CD8-positive, alpha-beta memory T cell (primary cell): ENCODE data around the gene AREL1. TPM values are rescaled to one million over a fixed set of nuclear protein-coding genes. Genes with fewer than 3 reads are reported as not detected.

ENCODE experiments used
- CTCF ChIA-PET: fragments of 350-600 bp; sonication (Branson Sonifier 250); formaldehyde crosslinking; loops from one replicate; lab custom pipeline; 2021; ENCODE audit warnings: antibody characterized with exemption; lab: Charles Lee
- POLR2A ChIA-PET: fragments of 350-600 bp; sonication (Branson Sonifier 250); formaldehyde crosslinking; loops from one replicate; lab custom pipeline; 2021; ENCODE audit warnings: antibody characterized with exemption; lab: Charles Lee
- DNase-seq, 5 donors: peaks; one replicate each; pipeline versions ENCODE4 v3.0.0 to v3.0.0-alpha.2; 2020 to 2022; ENCODE audit warnings: mixed read lengths in 1 of 5
- H3K27ac ChIP-seq: one replicate; pipeline ENCODE4 v1.7.0; 2013; ENCODE audit warnings: low read depth, mild to moderate bottlenecking, low read length, moderate library complexity
- H3K27me3 ChIP-seq: 2 replicates; pipeline ENCODE4 v1.7.0; 2013; ENCODE audit warnings: low read length, mild to moderate bottlenecking; ENCODE audit not compliant: insufficient read depth, poor library complexity, severe bottlenecking
- H3K36me3 ChIP-seq: 2 replicates; pipeline ENCODE4 v1.7.0; 2013; ENCODE audit warnings: mild to moderate bottlenecking, low read length, moderate library complexity; ENCODE audit not compliant: insufficient read depth
- H3K4me1 ChIP-seq: 2 replicates; pipeline ENCODE4 v1.7.0; 2013; ENCODE audit warnings: mild to moderate bottlenecking, low read length, moderate library complexity; ENCODE audit not compliant: insufficient read depth
- H3K4me3 ChIP-seq: 2 replicates; pipeline ENCODE4 v1.7.0; 2013; ENCODE audit warnings: mild to moderate bottlenecking, low read length
- H3K9me3 ChIP-seq: 2 replicates; pipeline ENCODE4 v1.7.0; 2013; ENCODE audit warnings: mild to moderate bottlenecking, low read length
- H3K27ac Mint-ChIP-seq, 8 donors: one replicate each; pipeline ENCODE4 v1.8.0; 2020 to 2021; ENCODE audit warnings: mixed read lengths in 8 of 8, mild to moderate bottlenecking in 6 of 8, inconsistent platforms in 3 of 8, moderate library complexity in 3 of 8
- H3K27me3 Mint-ChIP-seq, 2 donors: one replicate each; pipeline ENCODE4 v1.8.0; 2020 to 2021; ENCODE audit warnings: mixed read lengths in 2 of 2, mild to moderate bottlenecking in 1 of 2, moderate library complexity in 1 of 2
- H3K36me3 Mint-ChIP-seq, 3 donors: one replicate each; pipeline ENCODE4 v1.8.0; 2020 to 2021; ENCODE audit warnings: mixed read lengths in 3 of 3, inconsistent platforms in 1 of 3, mild to moderate bottlenecking in 1 of 3
- H3K4me1 Mint-ChIP-seq, 3 donors: one replicate each; pipeline ENCODE4 v1.8.0; 2020 to 2021; ENCODE audit warnings: mixed read lengths in 3 of 3, inconsistent platforms in 1 of 3, mild to moderate bottlenecking in 1 of 3
- H3K4me3 Mint-ChIP-seq, 7 donors: one replicate each; pipeline ENCODE4 v1.8.0; 2020 to 2021; ENCODE audit warnings: mixed read lengths in 7 of 7, mild to moderate bottlenecking in 6 of 7, moderate library complexity in 4 of 7, inconsistent platforms in 2 of 7
- H3K9me3 Mint-ChIP-seq, 5 donors: one replicate each; pipeline ENCODE4 v1.8.0; 2020 to 2022; ENCODE audit warnings: mixed read lengths in 5 of 5, mild to moderate bottlenecking in 3 of 5, moderate library complexity in 2 of 5, inconsistent platforms in 1 of 5
- polyA plus RNA-seq: library from polyadenylated mRNA; unstranded; fragments of 300-500 nt; fragmentation: Illumina TruSeq; gene quantifications from one replicate; pipeline ENCODE4 v1.2.3, GENCODE V29; 2021
- total RNA-seq, 2 experiments: library from RNA; stranded (reverse); gene quantifications; one replicate each; pipeline ENCODE4 v1.2.3, GENCODE V29; 2021

The AREL1 gene
- total and polyA plus RNA-seq, 3 experiments from 2014 or later = 28.6 to 37.7 (median 37.0) TPM

DNA sequence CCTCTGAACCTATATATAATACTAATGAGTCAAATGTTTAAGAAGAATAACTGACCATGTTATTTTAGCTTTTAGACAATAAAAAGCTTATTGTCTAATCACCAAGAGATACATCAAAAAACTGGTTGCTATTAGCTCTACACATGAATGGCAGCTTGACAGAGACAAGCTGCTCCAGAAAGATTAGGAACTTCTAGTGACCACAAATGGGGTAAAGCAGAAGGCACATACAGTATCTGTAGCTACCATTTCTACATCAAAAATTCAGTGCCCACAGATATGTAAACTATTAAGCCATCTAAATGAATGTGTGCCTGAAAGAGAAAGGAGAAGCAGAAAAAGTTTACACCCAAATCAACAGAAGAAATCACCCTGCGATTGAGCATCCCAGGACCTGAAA, 2.4 kb downstream of the AREL1 start:
- ChIA-PET POLR2A (no interaction called here), CTCF (interaction anchor here (1.0 kb wide), 2 partner anchors 97 to 102 kb away, joined by 4 read pairs; no protein-coding TSS in a partner anchor)
- H3K36me3 Mint-ChIP-seq = peaks cover 0 to 18% (median 3%) of the 10 kb centered on the region in 3 donors
- peak overlapping the region in 4 of 8 donors; percentile 8 to 26 (median 16) for H3K27ac Mint-ChIP-seq
- peaks cover 48 to 81% (median 78%) of the 10 kb centered on the region in 3 donors for H3K4me1 Mint-ChIP-seq
- DNase-seq = no peak
- H3K9me3 Mint-ChIP-seq = no peaks in the 10 kb centered on the region
- peak overlapping the region in 6 of 7 donors; percentile 19 to 68 (median 29) for H3K4me3 Mint-ChIP-seq
- H3K36me3 ChIP-seq = peaks cover 3% of the 10 kb centered on the region
- H3K27ac ChIP-seq = no peak overlapping the region
- H3K9me3 ChIP-seq = no peaks in the 10 kb centered on the region
- peaks cover 0 to 2% of the 10 kb centered on the region in 2 donors for H3K27me3 Mint-ChIP-seq
- peaks cover 24% of the 10 kb centered on the region for H3K4me1 ChIP-seq
- no peaks in the 10 kb centered on the region for H3K27me3 ChIP-seq
- H3K4me3 ChIP-seq = no peak overlapping the region

DNA sequence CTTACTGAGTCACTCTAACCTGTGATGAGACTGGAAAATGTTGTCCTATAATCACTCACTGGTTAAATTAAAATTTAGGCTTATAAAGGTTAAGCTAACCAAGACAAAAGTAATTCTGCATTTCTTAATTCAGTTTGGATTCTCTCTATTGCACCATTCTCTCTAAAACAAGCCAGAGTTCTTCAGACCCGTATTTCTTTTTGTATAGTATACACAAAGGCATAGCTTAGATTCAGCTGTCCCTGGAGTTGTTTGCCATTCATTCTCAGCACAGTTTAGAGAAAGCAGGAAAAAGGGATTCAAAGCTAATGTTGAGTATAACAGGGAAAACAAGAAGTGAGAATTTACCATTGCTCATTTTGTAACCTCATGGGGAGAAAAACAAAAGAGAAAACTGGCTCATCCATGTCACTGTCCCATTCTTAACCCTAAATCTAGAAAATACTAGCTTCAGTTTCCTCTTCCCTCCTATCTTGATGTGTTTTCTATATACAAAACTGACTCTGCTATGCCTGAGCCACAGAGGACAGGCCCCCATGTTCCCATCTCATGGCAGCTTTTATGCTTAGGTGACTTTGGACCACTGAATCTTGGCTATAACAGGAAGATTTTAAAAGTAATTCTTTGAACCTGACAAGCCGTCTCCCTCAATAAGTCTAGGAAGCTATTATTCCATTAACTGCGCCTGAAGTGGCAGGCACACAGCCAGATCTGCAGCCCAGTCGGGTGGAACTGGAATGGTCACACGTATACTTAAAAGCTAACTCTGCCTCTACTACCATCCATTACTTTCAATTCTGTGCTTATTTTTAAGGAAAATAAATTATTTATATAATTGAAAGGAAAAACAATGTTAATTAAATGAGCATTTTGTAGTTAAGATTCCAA, 7.0 kb downstream of the AREL1 start:
- H3K9me3 ChIP-seq = no peaks in the 10 kb centered on the region
- no peaks in the 10 kb centered on the region for H3K27me3 Mint-ChIP-seq
- peaks cover 43 to 71% (median 71%) of the 10 kb centered on the region in 3 donors for H3K4me1 Mint-ChIP-seq
- no peak for DNase-seq
- peaks cover 8 to 25% (median 10%) of the 10 kb centered on the region in 3 donors for H3K36me3 Mint-ChIP-seq
- H3K27ac Mint-ChIP-seq = no peak overlapping the region
- H3K27ac ChIP-seq = no peak overlapping the region
- CTCF ChIA-PET = interaction anchor here (0.6 to 2.2 kb wide), 4 partner anchors 57 to 426 kb away, joined by 3 to 12 read pairs (median 4); partner anchors contain the start of gene LTBP2
- peaks cover 0 to 5% (median 2%) of the 10 kb centered on the region in 5 donors for H3K9me3 Mint-ChIP-seq
- POLR2A ChIA-PET = no interaction called here
- H3K27me3 ChIP-seq = no peaks in the 10 kb centered on the region
- peaks cover 4% of the 10 kb centered on the region for H3K4me1 ChIP-seq
- no peaks in the 10 kb centered on the region for H3K36me3 ChIP-seq
- no peak overlapping the region for H3K4me3 ChIP-seq
- no peak overlapping the region for H3K4me3 Mint-ChIP-seq

DNA sequence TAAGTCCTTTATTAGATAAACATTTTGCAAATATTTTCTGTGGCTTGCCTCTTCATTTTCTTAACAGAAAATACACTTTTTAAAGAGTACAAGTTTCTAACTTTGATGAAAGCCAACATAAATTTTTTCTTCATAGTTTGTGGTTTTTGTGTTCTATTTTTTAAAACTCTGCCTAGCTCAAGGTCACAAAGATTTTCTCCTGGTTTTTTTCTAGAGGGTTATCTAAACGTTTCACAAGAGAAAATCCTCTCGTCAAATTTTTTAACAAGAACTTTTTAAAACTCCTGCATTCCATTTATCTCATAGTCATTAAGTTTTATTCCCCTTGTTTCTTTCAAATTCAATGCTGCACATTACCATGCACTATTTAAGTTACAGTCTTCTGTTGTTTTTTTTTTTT, 8.2 kb downstream of the AREL1 start:
- Histone ChIP-seq H3K27me3 (no peaks in the 10 kb centered on the region), H3K4me3 (no peak overlapping the region), H3K9me3 (no peaks in the 10 kb centered on the region), H3K36me3 (no peaks in the 10 kb centered on the region), H3K27ac (no peak overlapping the region), H3K4me1 (peaks cover 4% of the 10 kb centered on the region)
- ChIA-PET POLR2A (no interaction called here), CTCF (interaction anchor here (0.8 to 2.2 kb wide), 2 partner anchors 86 to 96 kb away, joined by 3 to 6 read pairs; no protein-coding TSS in a partner anchor)
- Mint-ChIP-seq H3K9me3 (peaks cover 0 to 5% (median 2%) of the 10 kb centered on the region in 5 donors), H3K27ac (no peak overlapping the region), H3K27me3 (no peaks in the 10 kb centered on the region), H3K4me3 (no peak overlapping the region), H3K36me3 (peaks cover 8 to 34% (median 12%) of the 10 kb centered on the region in 3 donors), H3K4me1 (peaks cover 39 to 69% (median 66%) of the 10 kb centered on the region in 3 donors)
- no peak for DNase-seq

DNA sequence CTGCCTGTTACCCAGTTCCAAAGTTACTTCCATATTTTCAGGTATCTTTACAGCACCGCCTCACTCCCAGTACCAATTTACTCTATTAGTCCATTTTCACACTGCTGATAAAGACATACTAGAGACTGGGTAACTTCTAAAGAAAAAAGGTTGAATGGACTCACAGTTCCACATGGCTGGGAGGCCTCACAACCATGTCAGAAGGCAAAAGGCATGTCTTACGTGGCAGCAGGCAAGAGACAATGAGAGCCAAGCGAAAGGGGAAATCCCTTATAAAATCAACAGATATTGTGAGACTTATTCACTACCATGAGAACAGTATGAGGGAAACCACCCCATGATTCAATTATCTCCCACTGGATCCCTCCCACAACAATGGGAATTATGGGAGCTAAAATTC, 9.8 kb downstream of the AREL1 start:
- ChIA-PET CTCF (interaction anchor here (2.2 kb wide), 1 partner anchor 94 kb away, joined by 6 read pairs; no protein-coding TSS in a partner anchor), POLR2A (no interaction called here)
- H3K36me3 ChIP-seq = no peaks in the 10 kb centered on the region

DNA sequence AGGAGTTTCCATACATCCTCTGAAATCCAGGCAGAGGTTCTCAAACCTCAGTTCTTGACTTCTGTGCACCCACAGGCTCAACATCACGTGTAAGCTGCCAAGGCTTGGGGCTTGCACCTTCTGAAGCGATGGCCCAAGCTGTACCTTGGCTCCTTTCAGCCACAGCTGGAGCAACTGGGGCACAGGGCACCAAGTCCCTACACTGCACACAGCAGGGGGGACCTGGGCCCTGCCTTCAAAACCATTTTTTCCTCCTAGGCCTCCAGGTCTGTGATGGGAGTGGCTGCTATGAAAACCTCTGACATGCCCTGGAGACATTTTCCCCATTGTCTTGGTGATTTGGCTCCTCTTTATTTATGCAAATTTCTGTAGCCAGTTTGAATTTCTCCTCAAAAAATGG, 10.6 kb downstream of the AREL1 start:
- no peak overlapping the region for H3K27ac Mint-ChIP-seq
- peaks cover 0 to 5% (median 2%) of the 10 kb centered on the region in 5 donors for H3K9me3 Mint-ChIP-seq
- no peaks in the 10 kb centered on the region for H3K9me3 ChIP-seq
- peaks cover 8 to 47% (median 19%) of the 10 kb centered on the region in 3 donors for H3K36me3 Mint-ChIP-seq
- no peak overlapping the region for H3K4me3 Mint-ChIP-seq
- H3K27ac ChIP-seq = no peak overlapping the region
- no peaks in the 10 kb centered on the region for H3K36me3 ChIP-seq
- H3K4me1 ChIP-seq = no peaks in the 10 kb centered on the region
- peaks cover 36 to 67% (median 64%) of the 10 kb centered on the region in 3 donors for H3K4me1 Mint-ChIP-seq
- ChIA-PET POLR2A (no interaction called here), CTCF (no interaction called here)
- no peak for DNase-seq
- H3K4me3 ChIP-seq = no peak overlapping the region
- no peaks in the 10 kb centered on the region for H3K27me3 ChIP-seq
- H3K27me3 Mint-ChIP-seq = no peaks in the 10 kb centered on the region

More for the DNA sequence above, 9.8 kb downstream of the AREL1 start:
- no peaks in the 10 kb centered on the region for H3K27me3 Mint-ChIP-seq
- H3K4me3 Mint-ChIP-seq = no peak overlapping the region
- DNase-seq = no peak
- Histone ChIP-seq H3K9me3 (no peaks in the 10 kb centered on the region), H3K4me3 (no peak overlapping the region), H3K27ac (no peak overlapping the region), H3K4me1 (no peaks in the 10 kb centered on the region), H3K27me3 (no peaks in the 10 kb centered on the region)
- H3K9me3 Mint-ChIP-seq = peaks cover 0 to 5% (median 2%) of the 10 kb centered on the region in 5 donors
- H3K36me3 Mint-ChIP-seq = peaks cover 8 to 42% (median 15%) of the 10 kb centered on the region in 3 donors
- H3K27ac Mint-ChIP-seq = no peak overlapping the region
- H3K4me1 Mint-ChIP-seq = peaks cover 34 to 66% (median 62%) of the 10 kb centered on the region in 3 donors

DNA sequence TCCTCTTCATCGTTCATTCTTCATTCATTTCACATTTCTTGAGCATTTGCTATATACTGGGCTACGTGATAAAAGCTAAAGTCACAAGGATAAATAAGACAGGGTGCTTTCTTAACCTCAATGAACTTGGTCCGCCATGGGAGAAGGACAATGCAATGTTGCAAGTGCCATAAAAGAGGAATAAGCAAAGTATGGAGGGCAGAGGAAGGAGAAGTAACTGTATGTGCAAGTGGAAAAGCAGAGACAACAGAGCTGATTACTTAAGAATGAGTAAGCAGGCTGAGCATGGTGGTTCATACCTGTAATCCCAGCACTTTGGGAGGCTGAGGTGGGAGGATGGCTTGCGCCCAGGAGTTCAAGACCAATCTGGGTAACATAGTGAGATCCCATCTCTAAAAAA, 14.4 kb downstream of the AREL1 start:
- Histone ChIP-seq H3K36me3 (no peaks in the 10 kb centered on the region), H3K27ac (no peak overlapping the region), H3K9me3 (no peaks in the 10 kb centered on the region), H3K27me3 (no peaks in the 10 kb centered on the region), H3K4me1 (no peaks in the 10 kb centered on the region), H3K4me3 (no peak overlapping the region)
- ChIA-PET POLR2A (no interaction called here), CTCF (no interaction called here)
- no peak for DNase-seq
- no peaks in the 10 kb centered on the region for H3K27me3 Mint-ChIP-seq
- H3K4me1 Mint-ChIP-seq = peaks cover 33 to 56% (median 55%) of the 10 kb centered on the region in 3 donors
- peak overlapping the region in 1 of 8 donors; percentile 54 for H3K27ac Mint-ChIP-seq
- H3K9me3 Mint-ChIP-seq = peaks cover 0 to 5% (median 2%) of the 10 kb centered on the region in 5 donors
- H3K4me3 Mint-ChIP-seq = no peak overlapping the region
- peaks cover 8 to 55% (median 24%) of the 10 kb centered on the region in 3 donors for H3K36me3 Mint-ChIP-seq

DNA sequence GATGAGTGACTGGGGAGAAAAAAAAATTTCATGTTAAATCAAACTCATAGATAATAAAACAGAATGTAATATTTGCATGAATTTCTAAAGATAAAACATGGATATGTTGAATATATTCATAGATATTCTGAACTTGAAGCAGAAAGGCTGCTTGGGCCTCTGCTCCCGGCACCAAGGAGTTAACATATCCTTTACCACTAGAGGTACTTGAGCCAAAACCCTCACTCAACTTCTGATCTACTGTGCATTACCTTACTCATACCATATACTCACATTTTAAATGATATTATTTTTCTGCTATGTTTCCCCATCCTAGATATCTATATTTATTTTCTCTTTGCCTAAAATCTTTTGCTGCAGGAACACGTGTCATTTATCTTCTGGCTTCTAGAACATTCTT, 14.9 kb downstream of the AREL1 start:
- POLR2A ChIA-PET = no interaction called here
- peaks cover 0 to 4% (median 2%) of the 10 kb centered on the region in 5 donors for H3K9me3 Mint-ChIP-seq
- peaks cover 32 to 56% (median 53%) of the 10 kb centered on the region in 3 donors for H3K4me1 Mint-ChIP-seq

DNA sequence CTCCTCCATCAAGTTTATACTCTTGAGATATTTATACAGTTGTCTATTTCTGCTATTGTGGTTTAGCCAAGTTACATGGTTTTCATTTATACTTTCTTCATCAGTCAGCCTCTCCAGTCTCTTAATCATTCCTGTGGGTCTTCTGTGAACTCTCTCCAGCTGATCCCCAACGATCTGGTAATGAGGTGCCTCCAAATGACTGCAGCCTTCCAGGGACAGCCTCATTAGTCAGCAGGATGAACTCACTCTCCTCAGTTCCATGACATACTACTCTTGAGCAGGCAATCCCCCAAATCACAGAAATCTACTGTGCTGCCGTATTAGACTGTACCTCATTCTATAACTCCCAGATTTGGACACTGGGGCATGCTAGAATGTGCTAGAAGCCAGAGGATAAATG, 15.3 kb downstream of the AREL1 start:
- H3K9me3 Mint-ChIP-seq = peaks cover 0 to under 1% (median 0%) of the 10 kb centered on the region in 5 donors
- Histone ChIP-seq H3K27me3 (no peaks in the 10 kb centered on the region), H3K4me3 (no peak overlapping the region), H3K36me3 (no peaks in the 10 kb centered on the region), H3K9me3 (no peaks in the 10 kb centered on the region), H3K27ac (no peak overlapping the region), H3K4me1 (no peaks in the 10 kb centered on the region)
- H3K36me3 Mint-ChIP-seq = peaks cover 1 to 53% (median 19%) of the 10 kb centered on the region in 3 donors
- peaks cover 30 to 52% (median 49%) of the 10 kb centered on the region in 3 donors for H3K4me1 Mint-ChIP-seq
- POLR2A ChIA-PET = no interaction called here
- H3K4me3 Mint-ChIP-seq = no peak overlapping the region
- CTCF ChIA-PET = no interaction called here
- DNase-seq = no peak
- no peak overlapping the region for H3K27ac Mint-ChIP-seq
- H3K27me3 Mint-ChIP-seq = no peaks in the 10 kb centered on the region

More for the DNA sequence above, 14.9 kb downstream of the AREL1 start:
- H3K4me3 ChIP-seq = no peak overlapping the region
- CTCF ChIA-PET = no interaction called here
- no peak overlapping the region for H3K27ac ChIP-seq
- no peaks in the 10 kb centered on the region for H3K9me3 ChIP-seq
- H3K27me3 ChIP-seq = no peaks in the 10 kb centered on the region
- H3K27ac Mint-ChIP-seq = peak overlapping the region in 2 of 8 donors; percentile 54 to 75
- no peaks in the 10 kb centered on the region for H3K36me3 ChIP-seq
- H3K4me3 Mint-ChIP-seq = no peak overlapping the region
- DNase-seq = no peak
- H3K36me3 Mint-ChIP-seq = peaks cover 6 to 57% (median 23%) of the 10 kb centered on the region in 3 donors
- H3K27me3 Mint-ChIP-seq = no peaks in the 10 kb centered on the region
- H3K4me1 ChIP-seq = no peaks in the 10 kb centered on the region
